OCI-LY3 (cell line): Measurements from ENCODE around the gene FAM110A.
"Not testable (repeated sequence)": the region's sequence is repeated elsewhere in the genome, so short reads cannot be mapped to it uniquely, and the experiment has no call there.

Source experiments
- H2AFZ ChIP-seq: fragments of 200-600, 300-600 bp; shearing (Covaris generic); 2 replicates; pipeline ENCODE4 v1.6.0; 2014; ENCODE audit warnings: antibody characterized with exemption, low read depth, low read length
- H3K27ac ChIP-seq: fragments of 200-600, 300-600 bp; sonication (generic); 2 replicates; pipeline ENCODE4 v1.5.1; 2014; ENCODE audit warnings: mild to moderate bottlenecking, low read length, moderate library complexity, mixed read lengths
- H3K27me3 ChIP-seq: fragments of 200-600, 300-600 bp; sonication (generic); 2 replicates; pipeline ENCODE4 v1.6.1; 2014; ENCODE audit warnings: low read depth, low read length, mixed read lengths
- H3K36me3 ChIP-seq: fragments of 200-600, 300-600 bp; sonication (generic); replicated peaks from 2 replicates; pipeline ENCODE3; 2014; ENCODE audit warnings: low read depth, low read length, mixed read lengths
- H3K4me1 ChIP-seq: fragments of 300-600, 200-600 bp; sonication (generic); 2 replicates; pipeline ENCODE4 v1.6.1; 2014; ENCODE audit warnings: low read length, mixed read lengths
- H3K4me2 ChIP-seq: fragments of 200-600, 300-600 bp; sonication (generic); 2 replicates; pipeline ENCODE4 v1.6.1; 2014; ENCODE audit warnings: low read length, mixed read lengths
- H3K4me3 ChIP-seq: fragments of 300-600, 200-600 bp; sonication (generic); 2 replicates; pipeline ENCODE4 v1.5.1; 2014; ENCODE audit warnings: antibody characterized with exemption, mild to moderate bottlenecking, low read length, moderate library complexity
- H3K79me2 ChIP-seq: fragments of 300-600, 200-600 bp; shearing (Covaris generic); 2 replicates; pipeline ENCODE4 v1.6.1; 2014; ENCODE audit warnings: mild to moderate bottlenecking, low read length, mixed read lengths
- H3K9ac ChIP-seq: fragments of 300-600, 200-600 bp; shearing (Covaris generic); 2 replicates; pipeline ENCODE4 v1.6.0; 2014; ENCODE audit warnings: mild to moderate bottlenecking, low read length, moderate library complexity
- H3K9me3 ChIP-seq: fragments of 200-600, 300-600 bp; shearing (Covaris generic); 2 replicates; pipeline ENCODE4 v1.6.1; 2014; ENCODE audit warnings: low read length, mixed read lengths; ENCODE audit not compliant: insufficient read depth
- H4K20me1 ChIP-seq: fragments of 200-600, 300-600 bp; sonication (generic); 2 replicates; pipeline ENCODE4 v1.6.1; 2016; ENCODE audit warnings: low read length, mixed read lengths; ENCODE audit not compliant: insufficient read depth
- CTCF ChIP-seq: fragments of 200-600, 300-600 bp; sonication (generic); IDR thresholded peaks from 2 replicates; pipeline ENCODE4 v1.5.1; 2014; ENCODE audit warnings: antibody characterized with exemption, low read length, low read depth
- EZH2phosphoT487 ChIP-seq: fragments of 200-600 bp; shearing (Covaris generic); IDR thresholded peaks from 2 replicates; pipeline ENCODE4 v1.6.1; 2018; ENCODE audit warnings: antibody characterized with exemption, mixed run types, low read depth

The FAM110A gene

DNA sequence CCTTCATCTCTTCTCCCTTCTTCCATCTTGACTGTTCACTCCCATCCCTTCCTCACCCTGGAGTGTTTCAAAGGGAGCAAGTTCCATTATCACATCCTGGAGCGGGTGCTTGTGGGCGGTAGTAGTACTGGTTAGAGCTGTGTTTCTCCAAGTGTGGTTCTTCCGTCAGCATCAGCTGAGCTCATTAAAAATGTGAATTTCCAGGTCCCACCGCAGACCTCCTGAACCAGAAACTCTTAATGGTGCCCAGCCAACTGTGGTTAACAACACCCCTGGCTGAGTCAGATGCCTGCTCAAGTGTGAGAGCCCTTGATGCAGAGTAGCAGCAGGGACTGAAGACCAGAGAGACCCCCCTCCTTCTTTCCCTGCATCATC, 58.2 kb downstream of the FAM110A start:
- Histone ChIP-seq H2AFZ (no peak overlapping the region), H3K9ac (no peak overlapping the region), H3K4me2 (no peak overlapping the region), H4K20me1 (no peaks in the 10 kb centered on the region), H3K79me2 (no peaks in the 10 kb centered on the region), H3K27me3 (peaks cover 6% of the 10 kb centered on the region; the same call in 1 of the 2 replicates), H3K27ac (no peak overlapping the region), H3K9me3 (no peaks in the 10 kb centered on the region), H3K4me3 (no peak overlapping the region), H3K4me1 (no peaks in the 10 kb centered on the region), H3K36me3 (no peaks in the 10 kb centered on the region)
- TF ChIP-seq EZH2phosphoT487: no peak
- no peak for TF ChIP-seq CTCF

GRCh38 chr20:892371-892770, 58.9 kb downstream of the FAM110A start:
- H4K20me1 ChIP-seq, H3K27ac ChIP-seq, H3K9me3 ChIP-seq, H3K36me3 ChIP-seq, H3K27me3 ChIP-seq, H3K4me3 ChIP-seq, H3K4me2 ChIP-seq, H2AFZ ChIP-seq, H3K4me1 ChIP-seq, H3K79me2 ChIP-seq, H3K9ac ChIP-seq: not testable (repeated sequence)
